Mesenchymal stem cell (in vitro differentiated cells and primary cell): ENCODE results near the gene ITGA2.

Experiments used
- DNase-seq: peaks from one replicate; pipeline ENCODE4 v3.0.0-alpha.2; 2013
- H2AFZ ChIP-seq: one replicate; pipeline ENCODE4 v1.6.1; 2013; ENCODE audit warnings: low read depth, mild to moderate bottlenecking, control low read depth, inconsistent platforms, low read length, moderate library complexity
- H2AK5ac ChIP-seq: 2 replicates; pipeline ENCODE4 v1.6.1; 2013; ENCODE audit warnings: low read length, moderate library complexity, mild to moderate bottlenecking, inconsistent platforms; ENCODE audit not compliant: severe bottlenecking
- H2BK120ac ChIP-seq: one replicate; pipeline ENCODE4 v1.6.1; 2013; ENCODE audit warnings: low read depth, mild to moderate bottlenecking, inconsistent platforms, low read length, moderate library complexity
- H2BK12ac ChIP-seq, 2 experiments: one replicate each; pipeline ENCODE4 v1.6.1; 2013; ENCODE audit warnings: inconsistent platforms in 2 of 2, low read length in 2 of 2, mild to moderate bottlenecking in 2 of 2, moderate library complexity in 2 of 2, control low read depth in 1 of 2
- H2BK15ac ChIP-seq: one replicate; pipeline ENCODE4 v1.6.1; 2013; ENCODE audit warnings: mild to moderate bottlenecking, low read depth, inconsistent platforms; ENCODE audit not compliant: poor library complexity, severe bottlenecking
- H2BK5ac ChIP-seq: 2 replicates; pipeline ENCODE4 v1.6.1; 2013; ENCODE audit warnings: low read depth, mild to moderate bottlenecking, low read length, control low read depth, inconsistent platforms; ENCODE audit not compliant: poor library complexity, severe bottlenecking
- H3K14ac ChIP-seq, 2 experiments: one replicate each; pipeline ENCODE4 v1.6.1; 2013; ENCODE audit warnings: inconsistent platforms in 2 of 2, low read length in 2 of 2, control low read depth in 1 of 2, mild to moderate bottlenecking in 1 of 2, moderate library complexity in 1 of 2
- H3K18ac ChIP-seq, 2 experiments: one replicate each; pipeline ENCODE4 v1.6.1; 2013; ENCODE audit warnings: inconsistent platforms in 2 of 2, low read length in 2 of 2, control low read depth in 1 of 2, low read depth in 1 of 2, mild to moderate bottlenecking in 1 of 2
- H3K23ac ChIP-seq, 2 experiments: one replicate each; pipeline ENCODE4 v1.6.1; 2013; ENCODE audit warnings: inconsistent platforms in 2 of 2, low read length in 2 of 2, mild to moderate bottlenecking in 2 of 2, moderate library complexity in 2 of 2, control low read depth in 1 of 2
- H3K27ac ChIP-seq: 2 replicates; pipeline ENCODE4 v1.5.1; 2013; ENCODE audit warnings: mild to moderate bottlenecking, moderate library complexity, low read length, control low read depth, inconsistent platforms; ENCODE audit not compliant: poor library complexity, severe bottlenecking
- H3K27me3 ChIP-seq, 2 experiments: 2 replicates each; pipeline versions ENCODE4 v1.6.1 to v1.7.0; 2013; ENCODE audit warnings: low read length in 2 of 2, mild to moderate bottlenecking in 2 of 2, moderate library complexity in 2 of 2, control low read depth in 1 of 2, inconsistent platforms in 1 of 2; ENCODE audit not compliant: control insufficient read depth in 1 of 2, insufficient read depth in 1 of 2
- H3K36me3 ChIP-seq, 2 experiments: 2 replicates each; pipeline versions ENCODE4 v1.6.1 to v1.7.0; 2013; ENCODE audit warnings: low read length in 2 of 2, control low read depth in 1 of 2, inconsistent platforms in 1 of 2, low read depth in 1 of 2, mild to moderate bottlenecking in 1 of 2; ENCODE audit not compliant: insufficient read depth in 2 of 2, control insufficient read depth in 1 of 2
- H3K4ac ChIP-seq, 2 experiments: one replicate each; pipeline ENCODE4 v1.6.1; 2013; ENCODE audit warnings: inconsistent platforms in 2 of 2, low read length in 2 of 2, mild to moderate bottlenecking in 2 of 2, moderate library complexity in 2 of 2, control low read depth in 1 of 2, low read depth in 1 of 2
- H3K4me1 ChIP-seq: 2 replicates; pipeline ENCODE4 v1.6.1; 2013; ENCODE audit warnings: low read depth, low read length, control low read depth; ENCODE audit not compliant: control insufficient read depth, insufficient read depth
- H3K4me2 ChIP-seq: 2 replicates; pipeline ENCODE4 v1.6.1; 2013; ENCODE audit warnings: low read length, mild to moderate bottlenecking, inconsistent platforms; ENCODE audit not compliant: poor library complexity, severe bottlenecking
- H3K4me3 ChIP-seq, 2 experiments: 2 replicates each; pipeline versions ENCODE4 v1.5.1 to v1.7.0; 2013; ENCODE audit warnings: low read length in 2 of 2, mild to moderate bottlenecking in 2 of 2, control low read depth in 1 of 2, low read depth in 1 of 2; ENCODE audit not compliant: insufficient read depth in 1 of 2
- H3K79me1 ChIP-seq: replicated peaks from 2 replicates; pipeline ENCODE4 v1.6.1; 2013; ENCODE audit warnings: mild to moderate bottlenecking, control low read depth, low read length, inconsistent platforms; ENCODE audit not compliant: poor library complexity, severe bottlenecking
- H3K9ac ChIP-seq: 2 replicates; pipeline ENCODE4 v1.7.0; 2013; ENCODE audit warnings: mild to moderate bottlenecking, low read length, moderate library complexity
- H3K9me3 ChIP-seq: 2 replicates; pipeline ENCODE4 v1.7.0; 2013; ENCODE audit warnings: mild to moderate bottlenecking, low read length; ENCODE audit not compliant: control insufficient read depth
- H4K8ac ChIP-seq: one replicate; pipeline ENCODE4 v1.6.1; 2013; ENCODE audit warnings: inconsistent platforms, mild to moderate bottlenecking, low read length, moderate library complexity
- H4K91ac ChIP-seq: one replicate; pipeline ENCODE4 v1.6.1; 2013; ENCODE audit warnings: mild to moderate bottlenecking, low read length, inconsistent platforms
- whole genome bisulfite sequencing: methylation state at CpG from one replicate; pipeline ENCODE4 v1.1.7; 2013; ENCODE audit warnings: mixed read lengths; 5-methylcytosine and 5-hydroxymethylcytosine counted together

ITGA2 gene

GRCh38 chr5:53130266-53130665 lies 141.1 kb downstream of the ITGA2 start:
- no peak overlapping the region for H3K18ac ChIP-seq
- no peaks in the 10 kb centered on the region for H3K9me3 ChIP-seq
- no peak overlapping the region for H2BK15ac ChIP-seq
- no peak overlapping the region for H2AK5ac ChIP-seq
- H3K4me2 ChIP-seq: no peak overlapping the region
- H2AFZ ChIP-seq: no peak overlapping the region
- H3K9ac ChIP-seq: peak overlapping the region; percentile 38
- H4K91ac ChIP-seq: no peak overlapping the region
- no peak overlapping the region for H3K4ac ChIP-seq
- H3K27ac ChIP-seq: no peak overlapping the region
- no peak overlapping the region for H3K14ac ChIP-seq
- no peak for DNase-seq
- H2BK5ac ChIP-seq: no peak overlapping the region
- peaks cover 2% of the 10 kb centered on the region for H3K4me1 ChIP-seq
- H3K36me3 ChIP-seq: no peaks in the 10 kb centered on the region
- no peak overlapping the region for H2BK120ac ChIP-seq
- no peaks in the 10 kb centered on the region for H3K79me1 ChIP-seq
- no peaks in the 10 kb centered on the region for H3K27me3 ChIP-seq
- WGBS: 63% methylated on average over 2 of the region's 2 CpGs
- no peak overlapping the region for H3K23ac ChIP-seq
- H2BK12ac ChIP-seq: no peak overlapping the region
- H3K4me3 ChIP-seq: no peak overlapping the region
- H4K8ac ChIP-seq: no peak overlapping the region

DNA sequence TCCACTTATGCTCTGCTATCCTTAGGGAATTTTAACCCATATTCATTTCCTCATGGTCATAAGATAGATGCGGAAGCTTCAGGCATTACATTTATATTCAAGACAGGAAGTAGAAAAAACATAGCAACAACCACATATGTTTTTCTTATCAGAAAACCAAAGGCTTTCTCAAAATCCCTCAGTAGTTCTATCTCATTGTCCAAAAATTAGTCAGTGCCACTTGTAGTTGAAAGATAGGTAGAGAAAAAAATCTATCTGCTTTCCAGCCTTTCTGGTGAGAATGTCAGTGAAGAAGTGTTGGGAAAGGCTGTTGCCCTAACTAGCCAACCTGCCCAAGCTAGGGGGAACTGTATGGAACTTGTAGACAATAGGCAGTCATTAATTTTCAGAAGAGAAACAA lies 143.9 kb downstream of the ITGA2 start:
- Histone ChIP-seq H3K4me2 (no peak overlapping the region), H3K27ac (no peak overlapping the region), H2BK12ac (no peak overlapping the region), H3K23ac (no peak overlapping the region), H4K91ac (no peak overlapping the region), H4K8ac (no peak overlapping the region), H2BK5ac (no peak overlapping the region), H2BK15ac (no peak overlapping the region), H3K18ac (no peak overlapping the region), H2AK5ac (no peak overlapping the region), H3K4me3 (no peak overlapping the region), H3K4me1 (no peaks in the 10 kb centered on the region), H3K9ac (no peak overlapping the region), H3K14ac (no peak overlapping the region), H3K4ac (no peak overlapping the region), H2BK120ac (no peak overlapping the region), H3K79me1 (no peaks in the 10 kb centered on the region), H3K27me3 (no peaks in the 10 kb centered on the region), H3K36me3 (no peaks in the 10 kb centered on the region), H3K9me3 (no peaks in the 10 kb centered on the region), H2AFZ (no peak overlapping the region)
- 100% methylated on average over 1 of the region's 1 CpG for WGBS
- no peak for DNase-seq
